Frontal cortex (tissue), 1 donor: Measurements from ENCODE around the gene BNIP3. TPM values are rescaled to one million over a fixed set of nuclear protein-coding genes. Genes with fewer than 3 reads are reported as not detected.

ENCODE experiments used
- total RNA-seq: library from RNA; depleted of rRNA; stranded (reverse); fragments of >200 nt; gene quantifications from one replicate; pipeline ENCODE4 v1.2.3, GENCODE V29; 2014

The BNIP3 gene
- total RNA-seq, 1 donor from 2014 or later, result 33.0 TPM

Other genes starting within 250 kb of the BNIP3 start
- gene PPP2R2D, start 80.9 kb downstream of the BNIP3 start, total RNA-seq, result 53.4 TPM
- 4.1 TPM for gene JAKMIP3, start 84.0 kb upstream of the BNIP3 start, total RNA-seq
- gene DPYSL4, start 205.0 kb upstream of the BNIP3 start, total RNA-seq, result 43.6 TPM